Breast epithelium (tissue), 3 donors: Measurements from ENCODE around the gene PDE10A.

ENCODE experiments used
- POLR2A ChIP-seq: fragments of 450-650 bp; IDR thresholded peaks from one replicate; pipeline ENCODE4 v1.6.1; 2016; ENCODE audit warnings: antibody characterized with exemption, mild to moderate bottlenecking, moderate library complexity
- POLR2AphosphoS5 ChIP-seq, 3 donors: sonication (generic); formaldehyde crosslinking; IDR thresholded peaks; one replicate each; pipeline ENCODE4 v1.6.1; 2017; ENCODE audit warnings: antibody characterized with exemption in 3 of 3
- TF ChIP-seq, protein P1 (sequence below), 3 donors: fragments of 450-650 bp; IDR thresholded peaks; one replicate each; pipeline ENCODE4 v1.5.1; 2016 to 2017; ENCODE audit warnings: antibody characterized with exemption in 3 of 3, mild to moderate bottlenecking in 3 of 3, moderate library complexity in 3 of 3

DNA sequence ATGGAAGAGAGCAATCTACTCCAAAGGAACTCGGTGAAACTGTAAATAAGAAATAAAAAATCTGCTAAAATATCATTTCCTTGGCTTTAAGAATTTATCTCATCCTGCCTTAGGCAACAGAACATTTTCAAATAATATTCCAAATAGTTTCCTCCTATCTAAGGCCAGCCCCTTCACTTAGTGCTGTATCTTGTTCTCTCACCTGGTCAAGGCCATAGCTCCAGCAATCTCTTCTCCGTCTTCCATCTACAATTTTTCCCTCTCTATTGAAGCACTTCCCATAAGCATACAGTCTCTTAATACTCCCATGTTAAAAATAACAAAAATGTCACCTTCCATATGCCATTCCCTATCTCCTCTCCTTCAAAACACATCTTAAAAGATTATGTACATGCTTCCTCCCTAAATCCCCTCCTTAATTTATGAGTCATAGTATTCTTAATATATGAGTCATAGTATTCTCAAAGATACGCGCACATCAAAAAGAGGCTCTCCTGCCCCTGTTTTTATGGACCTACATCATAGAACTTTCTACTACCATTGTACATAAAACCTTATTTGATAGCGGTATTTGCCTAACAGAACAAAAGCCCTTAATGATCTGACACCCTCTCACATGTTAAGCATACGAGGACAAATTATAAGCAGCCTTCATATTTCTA is 146.9 kb downstream of the PDE10A start:
- TF ChIP-seq, protein P1, sequence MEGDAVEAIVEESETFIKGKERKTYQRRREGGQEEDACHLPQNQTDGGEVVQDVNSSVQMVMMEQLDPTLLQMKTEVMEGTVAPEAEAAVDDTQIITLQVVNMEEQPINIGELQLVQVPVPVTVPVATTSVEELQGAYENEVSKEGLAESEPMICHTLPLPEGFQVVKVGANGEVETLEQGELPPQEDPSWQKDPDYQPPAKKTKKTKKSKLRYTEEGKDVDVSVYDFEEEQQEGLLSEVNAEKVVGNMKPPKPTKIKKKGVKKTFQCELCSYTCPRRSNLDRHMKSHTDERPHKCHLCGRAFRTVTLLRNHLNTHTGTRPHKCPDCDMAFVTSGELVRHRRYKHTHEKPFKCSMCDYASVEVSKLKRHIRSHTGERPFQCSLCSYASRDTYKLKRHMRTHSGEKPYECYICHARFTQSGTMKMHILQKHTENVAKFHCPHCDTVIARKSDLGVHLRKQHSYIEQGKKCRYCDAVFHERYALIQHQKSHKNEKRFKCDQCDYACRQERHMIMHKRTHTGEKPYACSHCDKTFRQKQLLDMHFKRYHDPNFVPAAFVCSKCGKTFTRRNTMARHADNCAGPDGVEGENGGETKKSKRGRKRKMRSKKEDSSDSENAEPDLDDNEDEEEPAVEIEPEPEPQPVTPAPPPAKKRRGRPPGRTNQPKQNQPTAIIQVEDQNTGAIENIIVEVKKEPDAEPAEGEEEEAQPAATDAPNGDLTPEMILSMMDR (IDR thresholded peaks at IDR 0.05) = no peak
- TF ChIP-seq POLR2A (no peak), POLR2AphosphoS5 (IDR thresholded peaks at IDR 0.05) (no peak)
